HG02885 (cell line): ENCODE data around the gene PLPP3.

ENCODE experiments used
- ATAC-seq: cut with Tn5 transposase; IDR thresholded peaks from one replicate; pipeline ENCODE4 v1.9.1; 2021; ENCODE audit warnings: mild to moderate bottlenecking; ENCODE audit not compliant: unreplicated experiment, poor library complexity

PLPP3 gene

DNA sequence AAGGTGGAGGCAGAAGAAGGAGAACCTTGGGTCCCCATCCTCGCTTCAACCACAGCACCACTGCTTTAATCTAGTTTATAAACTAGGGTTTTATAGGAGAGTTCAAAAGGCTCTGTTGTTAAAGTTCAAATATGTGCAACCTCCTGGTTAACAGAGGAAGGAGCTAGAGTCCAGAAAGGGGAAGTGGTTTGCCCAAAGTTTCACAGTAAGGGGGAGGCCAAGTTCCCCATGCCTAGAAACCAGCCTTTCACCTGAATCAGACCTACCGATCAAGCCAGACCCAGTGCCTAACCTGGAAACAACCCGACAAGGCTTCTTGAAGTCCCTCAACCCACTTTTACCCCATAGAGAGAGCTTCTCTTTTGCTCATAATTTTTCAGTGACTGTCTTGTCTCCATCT, 106.5 kb downstream of the PLPP3 start:
- ATAC-seq, result peak; percentile 94

DNA sequence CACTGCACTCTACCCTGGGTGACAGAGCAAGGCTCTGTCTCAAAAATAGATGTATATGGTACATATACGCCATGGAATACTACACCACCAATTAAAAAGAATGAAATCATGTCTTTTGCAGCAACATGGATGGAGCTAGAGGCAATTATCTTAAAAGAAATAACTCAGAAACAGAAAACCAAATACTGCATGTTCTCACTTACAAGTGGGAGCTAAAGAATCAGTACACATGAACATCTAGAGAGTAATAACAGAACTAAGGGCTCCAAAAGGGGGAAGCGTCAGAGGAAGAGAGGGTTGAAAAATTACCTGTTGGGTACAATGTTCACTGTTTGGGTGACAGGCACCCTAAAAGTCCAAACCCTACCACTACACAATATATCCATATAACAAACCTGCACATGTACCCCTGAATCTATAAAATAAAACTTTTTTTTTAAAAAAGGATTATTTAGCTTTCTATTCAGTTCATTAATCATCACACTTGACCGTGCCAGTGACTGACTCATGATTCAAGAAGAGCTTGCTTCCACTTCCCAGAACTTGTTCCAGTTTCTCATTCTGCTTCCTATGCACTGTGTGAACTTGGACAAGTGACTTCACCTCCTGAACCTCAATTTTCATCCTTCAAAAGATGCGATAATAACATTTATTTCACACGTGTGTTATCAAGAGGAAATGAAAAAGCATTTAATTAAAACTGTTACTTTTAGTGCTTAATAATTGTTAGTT, 109.6 kb downstream of the PLPP3 start:
- ATAC-seq, result no peak

DNA sequence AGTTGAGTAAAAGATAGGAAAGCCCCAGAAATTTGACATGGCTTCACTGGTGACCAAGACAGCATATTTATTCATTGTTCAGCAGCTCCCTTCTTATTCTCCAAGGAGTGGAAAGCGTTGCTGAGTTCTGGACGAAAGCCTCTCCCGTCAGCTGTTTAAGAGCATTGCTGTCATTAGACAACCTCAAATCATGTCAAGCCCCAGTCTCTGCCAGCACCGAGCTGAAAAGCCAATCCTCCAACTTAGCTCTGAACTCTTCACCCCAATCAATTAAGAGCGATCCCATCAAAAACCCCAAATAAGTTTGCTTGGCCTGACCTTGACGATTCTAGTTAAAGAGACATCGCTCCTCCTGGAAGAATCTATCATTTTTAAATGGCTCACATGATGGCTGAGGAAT, 110.8 kb downstream of the PLPP3 start:
- no peak for ATAC-seq

DNA sequence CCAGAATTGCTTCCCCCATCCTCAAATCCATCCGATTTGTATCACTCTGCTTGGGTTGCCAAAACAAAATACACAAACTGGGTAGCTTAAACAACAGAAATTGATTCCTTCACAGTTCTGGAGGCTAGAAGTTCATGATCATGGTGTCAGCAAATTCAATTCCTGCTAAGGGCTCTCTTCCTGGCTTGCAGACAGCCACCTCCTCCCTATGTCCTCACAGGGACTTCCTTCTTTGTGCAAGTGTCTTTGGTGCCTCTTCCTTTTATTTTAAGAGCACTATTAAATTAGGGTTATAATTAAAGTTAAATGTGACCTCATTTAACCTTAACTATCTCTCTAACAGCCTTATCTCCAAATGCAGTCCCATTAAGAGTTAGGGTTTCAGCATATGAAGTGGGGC, 112.8 kb downstream of the PLPP3 start:
- ATAC-seq, result no peak

DNA sequence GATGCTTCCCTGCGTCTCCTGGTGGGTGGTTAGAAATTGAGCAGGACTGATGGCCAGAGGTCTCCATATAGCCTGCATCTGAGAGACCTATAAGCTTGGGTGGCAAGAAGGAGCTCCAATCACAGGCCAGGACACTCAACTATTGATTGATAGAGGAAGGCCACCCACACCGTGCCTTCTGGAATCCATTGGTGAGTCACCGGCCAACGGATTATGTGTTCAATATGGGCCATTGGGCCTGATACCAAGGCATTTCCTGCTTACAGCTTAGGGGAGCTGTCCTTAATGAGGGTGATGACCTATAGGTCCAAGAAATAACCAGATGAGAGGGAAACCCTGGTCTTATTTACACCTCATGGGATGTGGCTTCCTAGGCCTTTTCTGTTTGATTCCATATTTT, 115.1 kb downstream of the PLPP3 start:
- no peak for ATAC-seq

DNA sequence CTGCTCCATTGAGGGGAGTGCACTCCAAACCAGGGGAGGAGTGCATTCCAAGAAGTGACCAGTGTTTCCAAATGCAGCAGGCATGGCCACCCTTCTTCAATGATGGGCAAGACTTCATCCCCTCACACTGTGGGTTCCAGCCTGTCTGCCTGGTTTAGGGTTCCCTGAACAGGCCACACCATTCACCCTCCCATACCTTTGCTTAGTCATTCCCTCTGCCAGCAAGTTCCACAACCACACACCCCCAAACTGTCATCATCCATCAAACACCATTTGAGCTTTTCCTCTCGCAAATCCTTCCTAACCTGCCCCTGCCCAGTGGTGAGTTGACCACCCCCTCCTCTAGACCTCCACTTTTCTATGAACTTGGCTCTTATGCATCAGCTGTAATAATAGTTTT, 116.0 kb downstream of the PLPP3 start:
- no peak for ATAC-seq

DNA sequence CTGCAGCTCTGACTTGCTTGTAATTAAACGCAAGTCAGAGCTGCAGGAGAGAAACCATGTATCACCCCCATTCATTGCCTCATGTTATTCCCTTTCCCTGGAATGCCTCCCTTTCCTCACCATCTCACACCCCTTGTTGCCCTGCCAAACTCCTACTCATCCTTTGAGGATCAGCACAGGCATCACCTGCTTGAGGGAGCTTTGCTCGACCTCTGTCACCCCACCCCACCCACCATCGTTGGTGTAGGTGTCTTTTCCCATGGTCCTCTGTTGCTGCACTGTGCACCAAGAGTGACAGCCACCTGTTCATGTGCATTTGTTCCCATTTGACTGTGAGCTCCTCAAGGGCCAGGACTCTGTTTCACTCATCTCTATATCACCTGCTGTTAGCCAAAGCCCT, 117.2 kb downstream of the PLPP3 start:
- no peak for ATAC-seq

DNA sequence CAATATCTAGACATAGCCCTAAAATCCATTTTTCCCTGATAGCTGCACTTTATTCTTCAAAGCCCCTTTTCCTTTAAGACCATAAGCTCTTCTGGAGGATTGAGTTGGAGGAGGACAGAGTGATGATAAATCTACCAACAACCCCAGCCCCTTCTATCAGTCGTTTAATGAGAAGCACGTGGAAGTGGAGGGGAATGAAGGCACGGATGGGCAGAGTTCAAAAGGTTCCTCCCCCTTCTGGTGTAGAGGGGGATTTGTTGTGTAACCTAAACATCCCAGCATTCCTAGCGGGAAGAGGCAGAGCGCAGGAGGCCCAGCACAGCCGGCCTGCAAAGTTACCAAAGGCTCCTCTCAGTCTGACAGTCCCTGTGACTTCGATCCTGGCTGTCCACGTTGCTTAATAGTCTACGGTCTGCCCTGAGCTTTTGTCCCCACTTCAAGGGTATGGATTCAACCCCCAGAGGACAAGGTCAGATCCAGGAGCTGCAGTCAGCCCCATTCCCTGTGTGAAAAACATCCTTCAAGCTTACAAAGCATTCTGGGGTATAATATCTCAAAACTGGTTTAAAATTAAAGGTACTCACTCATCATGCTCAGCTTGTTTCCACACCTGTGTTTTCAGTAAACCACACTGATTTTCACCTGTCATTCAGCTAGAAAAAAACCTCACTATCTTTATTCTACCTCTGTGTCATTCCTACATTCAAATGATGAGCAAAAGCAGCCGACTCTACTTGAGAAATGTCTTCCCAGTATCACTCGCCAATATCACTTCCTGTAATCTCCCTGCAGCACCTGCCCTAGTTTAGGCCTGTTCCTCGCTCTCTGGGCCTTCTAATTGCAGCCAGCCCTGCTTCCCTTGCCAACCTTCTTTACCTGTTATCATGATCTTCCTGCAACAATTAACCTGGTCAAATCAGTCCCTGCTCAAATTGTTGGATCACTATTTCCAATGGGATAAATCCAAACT, 117.9 kb downstream of the PLPP3 start:
- no peak for ATAC-seq

DNA sequence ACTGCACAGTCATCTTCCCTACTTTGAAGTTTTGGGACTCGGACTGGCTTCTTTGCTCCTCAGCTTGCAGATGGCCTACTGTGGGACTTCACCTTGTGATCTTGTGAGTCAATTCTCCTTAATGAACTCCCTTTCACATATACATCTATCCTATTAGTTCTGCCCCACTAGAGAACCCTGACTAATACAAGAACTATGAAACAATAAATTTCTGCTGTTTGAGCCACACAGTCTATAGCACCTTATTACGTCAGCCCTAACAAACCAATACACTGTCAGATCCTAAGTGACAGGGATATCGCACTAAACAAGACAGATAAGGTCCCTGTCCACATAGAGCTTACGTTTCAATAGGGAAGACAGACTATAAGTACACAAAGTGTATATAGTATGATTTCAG, 120.1 kb downstream of the PLPP3 start:
- no peak for ATAC-seq

DNA sequence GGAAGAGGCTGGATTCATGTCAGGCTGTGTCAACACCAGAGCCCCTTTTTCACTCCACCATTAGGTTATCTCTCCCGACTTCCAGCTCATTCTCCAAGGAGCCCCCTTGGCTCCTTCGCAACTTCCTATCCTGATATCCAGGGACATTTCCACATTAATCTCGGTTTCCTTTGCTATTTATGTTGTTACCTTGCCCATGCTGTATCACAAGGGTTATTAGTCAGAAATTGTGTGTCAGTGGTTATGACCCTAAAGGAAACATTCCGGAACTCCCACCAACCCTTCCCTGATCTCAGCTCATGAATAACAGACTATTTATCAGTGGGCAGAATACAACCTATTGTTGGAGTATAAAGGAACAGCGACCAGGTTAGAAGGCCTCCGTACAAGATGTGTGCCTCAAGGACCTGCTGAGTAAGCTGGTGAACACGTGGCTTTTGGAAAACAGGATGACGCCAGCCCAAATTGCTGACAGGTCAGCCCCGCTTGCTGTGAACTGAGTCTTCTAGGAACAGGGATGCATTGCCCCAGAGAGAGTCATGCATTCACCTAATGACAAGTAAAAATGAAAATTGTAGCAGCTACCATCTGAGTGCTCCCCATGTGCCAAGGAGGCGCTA, 121.5 kb downstream of the PLPP3 start:
- no peak for ATAC-seq

DNA sequence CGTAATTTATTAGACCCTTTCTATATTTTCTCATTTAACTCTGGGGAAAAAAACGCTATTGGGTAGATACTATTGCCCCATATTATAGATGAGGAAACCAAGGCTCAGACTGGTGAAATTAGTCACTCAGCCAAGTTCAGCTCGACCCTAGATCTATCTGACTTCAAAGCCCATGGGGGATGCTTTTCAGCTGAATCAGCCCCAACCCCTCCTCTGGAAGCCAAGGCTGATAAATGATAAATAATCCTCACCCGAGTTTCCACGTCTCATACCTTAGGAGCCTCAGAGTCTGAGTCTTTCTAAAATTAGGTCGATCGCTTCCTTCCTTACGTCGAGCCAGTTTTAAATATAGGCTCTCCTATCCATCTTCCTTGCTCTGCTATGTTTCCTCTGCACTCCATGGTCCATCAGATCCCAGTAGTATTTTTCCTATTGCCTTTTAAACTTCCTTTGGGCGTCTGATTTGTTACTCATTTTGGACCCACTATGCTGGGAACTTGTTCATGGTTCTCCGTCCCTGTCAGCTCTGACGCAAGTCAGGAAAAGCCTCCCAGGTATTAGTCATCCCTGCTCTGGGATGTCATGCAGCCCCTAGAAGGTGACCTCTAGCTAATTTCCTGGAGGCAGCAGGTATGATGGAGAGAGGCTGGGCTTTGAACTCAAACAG, 122.8 kb downstream of the PLPP3 start:
- no peak for ATAC-seq

DNA sequence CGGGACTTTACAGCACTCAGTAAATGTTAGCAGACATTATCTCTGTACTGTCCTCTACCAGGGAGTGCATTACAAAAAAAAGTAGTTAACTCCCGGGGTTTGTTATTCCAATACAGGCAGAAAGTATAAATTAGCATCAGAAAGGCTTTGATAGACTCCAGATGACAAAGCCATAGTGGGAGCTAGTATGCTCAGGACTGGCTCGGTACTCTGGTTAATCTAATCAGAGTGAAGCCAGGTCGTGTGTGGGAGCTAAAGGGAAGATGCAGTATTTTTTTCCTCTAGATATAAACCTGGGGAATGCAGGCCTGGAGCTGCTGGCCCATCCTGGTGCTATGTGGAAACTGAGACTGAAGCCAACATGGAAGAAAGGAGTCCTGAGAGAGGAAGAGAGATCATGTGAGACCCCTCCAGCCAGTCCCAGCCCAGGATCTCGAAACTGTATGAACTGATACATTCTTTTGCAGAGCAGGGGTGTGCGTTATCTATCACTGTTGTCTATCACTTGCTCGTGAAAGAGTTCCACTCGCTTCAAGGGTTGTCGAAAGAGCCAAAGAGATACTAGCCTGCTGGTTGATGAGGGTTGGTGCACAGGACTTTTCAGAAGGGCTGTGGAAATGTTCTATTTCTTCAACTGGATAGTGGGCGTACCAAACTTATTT, 125.8 kb downstream of the PLPP3 start:
- no peak for ATAC-seq

DNA sequence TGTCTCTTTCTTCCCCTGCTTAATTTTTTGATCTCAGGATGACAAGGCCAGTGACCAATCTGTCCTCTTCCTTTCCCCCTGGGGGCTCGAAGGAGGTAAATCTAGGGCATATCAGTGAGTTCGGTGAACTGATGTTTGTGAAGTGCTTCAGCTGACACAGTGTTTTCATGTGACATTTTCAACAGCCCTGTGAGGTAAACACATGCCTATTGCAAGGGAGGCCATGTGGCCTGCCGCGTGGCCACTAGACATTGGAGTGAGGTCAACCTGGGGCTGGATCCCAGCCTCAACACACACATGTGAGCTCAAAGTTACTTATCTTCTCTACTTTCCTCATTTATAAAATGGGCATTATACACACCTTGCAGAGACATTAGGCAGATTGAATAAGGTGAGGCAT, 126.3 kb downstream of the PLPP3 start:
- no peak for ATAC-seq

DNA sequence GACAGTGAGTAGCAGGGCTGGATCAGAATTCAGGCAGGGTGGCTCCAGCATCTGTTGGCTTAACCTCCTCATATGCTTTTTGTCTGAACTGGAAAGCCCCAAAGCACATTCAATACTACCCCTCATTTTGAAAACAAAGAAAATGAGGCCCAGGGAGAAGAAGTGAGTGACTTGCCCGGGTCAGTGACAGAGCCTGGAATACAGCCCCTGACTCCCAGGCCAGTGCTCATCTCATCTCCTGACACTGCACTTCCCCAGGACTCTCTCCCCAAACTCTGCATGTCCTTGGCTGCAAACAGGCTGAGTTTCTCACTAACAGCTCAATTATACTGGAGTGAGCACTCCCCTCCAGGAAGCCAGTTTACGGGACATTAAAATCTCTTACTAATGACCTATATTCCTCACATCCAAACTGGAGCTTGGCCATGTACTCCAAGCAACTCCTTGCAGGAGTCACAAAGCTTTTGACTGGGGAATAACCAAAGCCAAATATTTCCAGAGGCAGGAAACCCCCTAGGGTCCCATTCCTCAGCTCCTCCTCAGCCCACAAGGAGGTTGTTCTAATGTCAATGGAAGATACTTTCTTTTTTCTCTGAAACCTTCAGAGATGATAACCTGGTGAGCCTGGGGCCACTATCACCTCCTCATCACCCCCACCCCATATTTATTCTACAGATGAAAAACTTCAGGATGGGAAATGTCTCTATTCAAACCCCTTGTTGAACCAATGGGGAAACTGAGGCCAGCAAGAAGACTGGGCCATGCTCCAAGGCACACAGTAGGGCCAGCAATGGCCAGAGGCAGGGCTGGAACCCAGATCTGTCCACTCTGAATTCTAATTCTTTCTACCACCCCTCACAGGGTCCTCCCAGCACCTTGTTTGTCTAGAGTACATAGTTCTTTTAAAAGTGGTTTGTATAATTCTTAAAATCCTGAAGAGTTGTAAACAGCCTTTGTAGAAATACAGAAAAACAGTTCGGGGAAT, 127.0 kb downstream of the PLPP3 start:
- ATAC-seq, result no peak

DNA sequence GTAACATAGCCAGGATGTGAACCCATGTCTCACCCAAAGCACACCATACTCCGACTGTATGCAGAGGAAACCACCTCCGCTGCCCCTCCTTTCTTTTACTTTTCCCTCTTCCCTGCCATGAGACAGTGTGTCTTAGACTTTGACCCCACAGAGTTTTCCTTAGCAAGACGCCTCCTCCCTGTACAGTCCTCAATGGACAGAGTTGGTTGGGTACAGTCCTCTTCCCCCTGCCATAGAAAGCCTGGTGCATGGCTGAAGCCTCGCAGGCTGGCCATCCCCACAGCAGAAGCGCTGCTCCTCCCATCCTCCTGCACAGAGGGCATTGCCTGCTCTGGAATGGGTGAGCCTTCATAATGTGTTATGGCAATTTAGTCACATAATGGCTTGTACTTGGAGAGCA, 127.9 kb downstream of the PLPP3 start:
- no peak for ATAC-seq

DNA sequence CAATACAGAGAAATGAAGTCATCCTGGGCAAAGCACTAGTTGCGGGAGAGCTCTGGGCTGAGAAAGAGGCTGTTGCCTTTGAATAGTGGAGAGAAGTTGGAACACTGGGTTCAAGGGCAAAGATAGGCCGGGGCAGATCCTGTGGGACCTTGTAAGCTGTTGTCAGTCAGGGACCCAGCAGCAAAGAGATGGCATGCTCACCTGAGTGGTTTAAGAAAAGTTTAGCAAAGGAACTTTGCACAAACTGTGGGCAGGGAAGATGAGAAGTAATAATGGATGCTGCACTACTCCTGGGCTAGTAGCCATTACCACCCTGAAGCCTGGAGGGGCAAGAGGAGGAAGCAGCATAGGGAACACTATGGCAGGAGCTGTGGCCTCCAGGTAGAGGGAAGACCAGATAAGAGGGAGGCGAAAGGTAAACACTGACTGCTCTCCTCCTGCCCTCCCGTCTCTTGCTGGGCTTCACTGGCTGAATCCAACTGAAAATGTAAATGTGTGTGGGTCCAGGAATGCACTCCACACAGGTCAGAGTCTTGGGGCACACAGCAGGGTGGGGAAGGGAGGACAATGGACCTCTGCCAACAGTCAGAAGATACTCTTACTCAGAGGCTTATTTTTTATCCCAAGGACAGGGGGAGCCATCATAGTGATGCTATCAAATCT, 129.2 kb downstream of the PLPP3 start:
- no peak for ATAC-seq

DNA sequence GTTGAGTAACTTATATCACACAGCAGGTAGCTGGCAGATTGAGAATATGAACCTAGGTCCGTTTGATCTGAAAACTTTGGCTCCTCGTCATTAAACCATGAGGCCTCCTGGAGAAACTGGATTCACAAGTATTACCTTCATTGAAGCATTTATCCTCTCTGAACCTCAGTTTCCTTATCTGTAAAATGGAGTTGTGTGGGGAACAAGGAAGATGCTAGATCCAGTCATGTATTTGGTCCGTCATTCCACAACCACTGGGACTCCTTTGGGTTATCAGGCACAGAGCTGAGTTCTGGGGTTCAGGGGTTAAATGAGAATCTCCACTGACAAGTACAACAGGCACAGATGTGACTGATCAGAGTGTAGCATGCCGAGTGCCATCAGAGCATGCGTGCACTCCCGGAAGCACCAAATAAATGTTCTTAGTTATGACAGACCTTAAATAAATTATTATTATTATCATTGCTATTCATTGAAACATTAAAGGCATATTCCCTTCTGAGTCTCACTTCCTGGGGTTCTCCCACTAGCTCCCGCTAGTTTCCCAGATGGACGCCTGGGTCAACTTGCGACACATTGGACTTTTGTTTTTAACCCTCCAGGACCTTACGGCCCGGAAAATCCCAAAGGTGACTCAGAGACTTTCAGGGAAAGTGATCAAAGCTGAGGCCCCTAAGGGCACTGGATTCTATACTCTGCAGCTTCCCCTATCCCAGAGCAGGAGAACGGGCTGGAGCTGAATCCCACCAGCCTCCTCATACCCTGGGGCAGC, 130.6 kb downstream of the PLPP3 start:
- no peak for ATAC-seq

DNA sequence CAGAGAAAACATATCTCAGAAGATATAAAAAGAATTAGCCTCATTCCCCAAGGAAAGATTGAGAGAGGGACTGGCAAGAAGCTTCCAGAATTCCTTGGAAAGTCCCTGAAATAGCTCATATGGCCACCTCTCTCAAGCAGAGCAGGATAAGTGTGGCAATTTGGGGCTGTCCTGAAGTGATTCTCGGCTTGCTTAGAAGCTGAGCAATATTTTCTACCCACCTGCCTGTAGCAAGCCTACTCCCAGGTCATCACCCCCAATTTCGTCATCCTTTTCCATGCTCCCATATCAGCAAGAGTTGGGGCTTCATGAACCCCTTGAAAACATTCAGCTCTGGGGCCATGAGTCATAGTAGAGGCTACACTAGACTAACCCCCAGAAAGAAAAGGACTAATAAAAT, 131.5 kb downstream of the PLPP3 start:
- ATAC-seq, result no peak
